Activated CD8-positive, alpha-beta memory T cell treated with anti-CD3 and anti-CD28 coated beads for 4 hours (primary cell): ENCODE results near the gene FTCD.
A peak's percentile ranks its signal among the peaks of the same experiment; 100 is the strongest.
"Not testable (repeated sequence)": the region's sequence is repeated elsewhere in the genome, so short reads cannot be mapped to it uniquely, and the experiment has no call there.

ENCODE experiments used
- DNase-seq, 2 donors: peaks; one replicate each; pipeline ENCODE4 v3.0.0-alpha.2; 2020; ENCODE audit warnings: low read depth in 2 of 2

The FTCD gene

GRCh38 chr21:46188226-46189212, 33.1 kb upstream of the FTCD start:
- DNase-seq: no peak

- no peak for DNase-seq
Observed at GRCh38 chr21:46187814-46188213, 32.4 kb upstream of the FTCD start.

- no peak for DNase-seq
Observed at GRCh38 chr21:46187261-46187660, 31.9 kb upstream of the FTCD start.

- no peak for DNase-seq
Observed at GRCh38 chr21:46185716-46186115, 30.3 kb upstream of the FTCD start.

GRCh38 chr21:46184625-46185555, 29.5 kb upstream of the FTCD start:
- DNase-seq: peak; percentile 40 to 47

- DNase-seq: peak in 1 of 2 donors; percentile 14
Observed at GRCh38 chr21:46183910-46184624, 28.7 kb upstream of the FTCD start, which contains the start of gene SPATC1L. TSS of gene SPATC1L (minus strand) at chr21:46184459. CDS start at chr21:46182816, 1,643 bp downstream.

- not testable (repeated sequence) for DNase-seq
Observed at GRCh38 chr21:46183337-46183909, 28.0 kb upstream of the FTCD start.

GRCh38 chr21:46182548-46183336, 27.4 kb upstream of the FTCD start:
- no peak for DNase-seq

- DNase-seq: no peak
Observed at GRCh38 chr21:46181953-46182547, 26.7 kb upstream of the FTCD start.

GRCh38 chr21:46181436-46181835, 26.1 kb upstream of the FTCD start:
- no peak for DNase-seq

GRCh38 chr21:46180778-46181391, 25.5 kb upstream of the FTCD start:
- no peak for DNase-seq

GRCh38 chr21:46180079-46180722, 24.8 kb upstream of the FTCD start:
- DNase-seq: no peak

- DNase-seq: no peak
Observed at GRCh38 chr21:46179708-46180078, 24.3 kb upstream of the FTCD start.

- no peak for DNase-seq
Observed at GRCh38 chr21:46178961-46179360, 23.6 kb upstream of the FTCD start.

- not testable (repeated sequence) for DNase-seq
Observed at GRCh38 chr21:46176443-46177129, 21.2 kb upstream of the FTCD start.

- DNase-seq: no peak
Observed at GRCh38 chr21:46173573-46173972, 18.2 kb upstream of the FTCD start.

- DNase-seq: no peak
Observed at GRCh38 chr21:46172863-46173528, 17.6 kb upstream of the FTCD start.
